Heart right ventricle (tissue), 16 donors: ENCODE results near the gene RPN1. TPM values are rescaled to one million over a fixed set of nuclear protein-coding genes. Genes with fewer than 3 reads are reported as not detected.
A peak's percentile ranks its signal among the peaks of the same experiment; 100 is the strongest.
"Not testable (repeated sequence)": the region's sequence is repeated elsewhere in the genome, so short reads cannot be mapped to it uniquely, and the experiment has no call there.

Source experiments
- ATAC-seq, 8 donors: fragments of 200-7000 bp; cut with Tn5 transposase; one replicate each; pipeline ENCODE4 v1.9.1; 2020; ENCODE audit warnings: mild to moderate bottlenecking in 8 of 8, moderate library complexity in 8 of 8, moderate number of reproducible peaks in 1 of 8
- DNase-seq, 2 donors: peaks; one replicate each; pipeline ENCODE4 v3.0.0-alpha.2; 2020
- H3K27ac ChIP-seq, 10 donors: fragments of 200-600 bp; sonication (generic) in 2 of 10; one replicate each; pipeline versions ENCODE4 v1.5.0 to v1.8.0; 2020 to 2022; ENCODE audit warnings: mild to moderate bottlenecking in 3 of 10
- H3K27me3 ChIP-seq, 7 donors: fragments of 200-600 bp; one replicate each; pipeline ENCODE4 v1.8.0; 2021 to 2022; ENCODE audit warnings: mild to moderate bottlenecking in 2 of 7
- H3K36me3 ChIP-seq, 9 donors: fragments of 200-600 bp; sonication (generic) in 1 of 9; one replicate each; pipeline versions ENCODE4 v1.5.0 to v1.8.0; 2020 to 2022; ENCODE audit warnings: mild to moderate bottlenecking in 2 of 9
- H3K4me1 ChIP-seq, 9 donors: fragments of 200-600 bp; sonication (generic) in 1 of 9; one replicate each; pipeline versions ENCODE4 v1.5.0 to v1.8.0; 2020 to 2022; ENCODE audit warnings: mild to moderate bottlenecking in 4 of 9
- H3K4me3 ChIP-seq, 10 donors: fragments of 200-600 bp; sonication (generic) in 2 of 10; one replicate each; pipeline versions ENCODE4 v1.5.0 to v1.8.0; 2020 to 2022; ENCODE audit warnings: mild to moderate bottlenecking in 7 of 10, moderate library complexity in 2 of 10
- H3K9me3 ChIP-seq, 11 donors: fragments of 200-600 bp in 10 of 11; sonication (generic) in 2 of 11; one replicate each; pipeline versions ENCODE4 v1.5.0 to v1.8.0; 2013 to 2022; ENCODE audit warnings: mild to moderate bottlenecking in 2 of 11, control low read depth in 1 of 11, moderate library complexity in 1 of 11
- CTCF ChIP-seq, 9 donors: fragments of 200-600 bp; sonication (generic) in 2 of 9; IDR thresholded peaks; one replicate each; pipeline versions ENCODE4 v1.5.0 to v1.8.0; 2021 to 2022; ENCODE audit warnings: antibody characterized with exemption in 9 of 9, mild to moderate bottlenecking in 5 of 9, moderate library complexity in 1 of 9
- WGBS, 2 donors: extraction: QIAGEN DNeasy Blood & Tissue Kit; methylation state at CpG; one replicate each; pipeline ENCODE4 v1.1.7; 2013; ENCODE audit warnings: inconsistent platforms in 1 of 2; 5-methylcytosine and 5-hydroxymethylcytosine counted together
- intact Hi-C, 10 donors: fragments of 100-400 bp; cut with DNase I; formaldehyde crosslinking; loops; one replicate each; pipeline versions ENCODE4 v1.11.1 to v1.14.2; 2022
- polyA plus RNA-seq, 2 donors: library from polyadenylated mRNA; stranded (reverse); fragments of 200-250 nt; gene quantifications; one replicate each; pipeline ENCODE4 v1.2.3, GENCODE V29; 2013
- total RNA-seq, 10 donors: library from RNA; stranded (reverse); fragmentation: NEBNext Ultra II Directional in 3 of 10; extraction: Animal tissue kit (Norgen Biotek cat#: 25700) in 3 of 10; gene quantifications; one replicate each; pipeline versions ENCODE4 v1.2.1 to v1.2.4, GENCODE V29; 2021 to 2023
- donor health status: Arrhythmogenic right ventricular cardiomyopathy.
- donor health status: ischemic (EF 13 %, LVEDD 7.1; RV severe dilation, severe dysfunction).
- donor health status: healthy with polysubstance abuse.
- donor health status: DM: no; HTN: yes; CAD: no.
- donor health status: DM: no; HTN: no; CAD: no.
- donor health status: ischemic (EF 25% LVEDD 6.9; RV normal size, moderate dysfunction).
- donor health status: ischemic (EF 25% LVEDD 5.7; RV mildly dilated, moderate dysfunction).
- donor health status: healthy.
- donor health status: DM: yes; HTN: yes; CAD: no.
- donor health status: Ischemic cardiomyopathy.
- donor health status: ischemic (EF 35%, LVEDD 5.7; RV mildly dilated, moderate dysfunction).
- donor health status: nonischemic (EF 11% LVEDD 7.7; RV severe dilation, severe dysfunction).
- donor health status: DM: yes; HTN: yes; CAD: no.
- donor health status: PGD.
- donor health status: ischemic (EF 29% LVEDD 5.4; RV normal size, mild dysfunction).
- donor health status: nonischemic (EF 23%, LVEDD 6.1; RV moderate dilation, normal function).

Gene RPN1
- total and polyA plus RNA-seq, 12 donors, result 44.3 to 238 (median 83.6) TPM

GRCh38 chr3:128655531-128655930 lies 4.9 kb upstream of the RPN1 start:
- Histone ChIP-seq H3K4me3 (no peak overlapping the region), H3K4me1 (peaks cover 0 to 15% (median 0%) of the 10 kb centered on the region in 9 donors), H3K27me3 (no peaks in the 10 kb centered on the region), H3K9me3 (no peaks in the 10 kb centered on the region), H3K36me3 (no peaks in the 10 kb centered on the region), H3K27ac (no peak overlapping the region)
- DNase-seq (no peak), ATAC-seq (no peak)
- WGBS, 2 donors, result 81 to 82% methylated on average over 3 of the region's 3 CpGs
- intact Hi-C loops, result no loop called here
- no peak for TF ChIP-seq CTCF (IDR thresholded peaks at IDR 0.05)

GRCh38 chr3:128653993-128654805 lies 3.6 kb upstream of the RPN1 start:
- intact Hi-C loops, H3K9me3 ChIP-seq, ATAC-seq, H3K27ac ChIP-seq, H3K36me3 ChIP-seq, DNase-seq, H3K27me3 ChIP-seq: not testable (repeated sequence)
- H3K4me3 ChIP-seq, result peak overlapping the region in 2 of 10 donors; percentile 4 to 47
- TF ChIP-seq CTCF (IDR thresholded peaks at IDR 0.05), result peak in 1 of 9 donors; percentile 1
- WGBS, 2 donors, result 75 to 77% methylated on average over 24 of the region's 24 CpGs
- peaks cover 0 to 19% (median 5%) of the 10 kb centered on the region in 9 donors for H3K4me1 ChIP-seq

- peaks cover 3 to 25% (median 12%) of the 10 kb centered on the region in 9 donors for H3K4me1 ChIP-seq
- peak in 2 of 9 donors; percentile 23 for TF ChIP-seq CTCF (IDR thresholded peaks at IDR 0.05)
- peak in 1 of 2 donors; percentile 14 for DNase-seq
- H3K4me3 ChIP-seq, result peak overlapping the region in 5 of 10 donors; percentile 11 to 33 (median 19)
- H3K27me3 ChIP-seq, H3K27ac ChIP-seq, intact Hi-C loops, H3K36me3 ChIP-seq, ATAC-seq, H3K9me3 ChIP-seq: not testable (repeated sequence)
- 41 to 62% methylated on average over 36 to 43 of the region's 43 CpGs for WGBS, 2 donors
Observed at GRCh38 chr3:128653383-128653992, 2.9 kb upstream of the RPN1 start.

GRCh38 chr3:128648940-128649663 lies 1.5 kb downstream of the RPN1 start:
- Histone ChIP-seq H3K27me3 (no peaks in the 10 kb centered on the region), H3K4me3 (peak overlapping the region; percentile 75 to 100 (median 97)), H3K27ac (peak overlapping the region in 8 of 10 donors; percentile 93 to 99 (median 98)), H3K9me3 (no peaks in the 10 kb centered on the region), H3K4me1 (peaks cover 3 to 34% (median 20%) of the 10 kb centered on the region in 9 donors), H3K36me3 (peaks cover 0 to 18% (median 5%) of the 10 kb centered on the region in 9 donors)
- intact Hi-C loops, result no loop called here
- WGBS, 2 donors, result 24 to 32% methylated on average over 8 of the region's 8 CpGs
- ATAC-seq (no peak), DNase-seq (no peak)
- no peak for TF ChIP-seq CTCF (IDR thresholded peaks at IDR 0.05)
